HG03575 (cell line): Measurements from ENCODE around the gene SLC30A3.
"Not testable (repeated sequence)": the region's sequence is repeated elsewhere in the genome, so short reads cannot be mapped to it uniquely, and the experiment has no call there.

Experiments
- ATAC-seq: cut with Tn5 transposase; IDR thresholded peaks from one replicate; pipeline ENCODE4 v1.9.1; 2021; ENCODE audit not compliant: unreplicated experiment, insufficient number of reproducible peaks, low FRiP score; ENCODE audit errors: extremely low read depth

Gene SLC30A3

DNA sequence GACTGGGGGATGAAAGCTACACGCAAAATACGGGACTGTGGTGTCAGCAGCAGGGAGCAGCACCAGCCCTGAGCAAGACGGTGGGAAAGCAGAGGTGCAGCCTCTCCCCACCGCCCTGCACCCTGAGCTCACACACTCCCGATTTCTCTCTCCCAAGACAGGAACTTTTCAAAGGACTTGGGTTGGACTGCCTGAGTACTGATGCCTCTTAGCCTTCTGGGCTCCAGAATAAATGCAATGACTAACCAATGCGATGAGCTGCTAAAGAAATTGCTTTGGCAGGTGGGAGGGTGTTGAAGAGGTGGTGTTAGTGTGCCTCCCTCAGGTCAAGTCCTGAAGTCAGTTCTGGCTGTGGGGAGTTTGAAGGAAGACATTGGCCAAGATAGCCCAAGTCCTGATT, 29.0 kb upstream of the SLC30A3 start:
- no peak for ATAC-seq

DNA sequence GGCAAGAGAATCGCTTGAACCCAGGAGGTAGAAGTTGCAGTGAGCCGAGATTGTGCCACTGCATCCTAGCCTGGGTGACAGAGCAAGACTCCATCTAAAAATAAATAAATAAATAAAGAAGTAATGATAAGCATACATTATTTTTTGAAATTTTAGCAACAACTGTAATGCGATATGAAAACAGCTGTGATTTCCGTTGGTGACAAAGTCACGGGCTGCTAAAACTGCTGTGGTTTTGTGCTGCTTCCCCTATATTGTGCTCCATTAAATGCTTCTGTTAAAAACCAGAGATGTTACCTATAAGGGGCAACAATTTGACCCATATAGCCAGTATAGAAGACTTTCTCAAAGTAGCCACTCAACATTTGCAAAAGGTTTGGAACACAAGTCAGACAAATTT, 27.7 kb upstream of the SLC30A3 start:
- ATAC-seq = no peak

DNA sequence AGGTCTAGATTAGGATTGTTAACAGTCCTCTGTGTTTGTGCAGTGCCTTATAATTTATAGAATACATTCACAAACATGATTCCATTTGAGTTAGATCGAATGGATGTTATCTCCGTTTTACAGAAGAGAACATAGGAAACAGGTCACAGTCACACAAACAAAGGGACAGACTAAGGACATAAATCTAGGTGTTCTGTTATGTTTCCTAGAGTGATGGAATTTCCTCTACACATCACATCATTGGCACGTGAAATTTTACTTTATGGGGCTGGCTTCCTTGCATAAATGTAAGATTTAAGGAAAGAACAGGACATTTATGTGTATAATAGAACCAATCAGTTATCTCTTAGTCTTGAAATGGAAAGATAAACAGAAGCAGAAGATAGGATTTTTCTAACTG, 25.8 kb upstream of the SLC30A3 start:
- ATAC-seq = no peak

DNA sequence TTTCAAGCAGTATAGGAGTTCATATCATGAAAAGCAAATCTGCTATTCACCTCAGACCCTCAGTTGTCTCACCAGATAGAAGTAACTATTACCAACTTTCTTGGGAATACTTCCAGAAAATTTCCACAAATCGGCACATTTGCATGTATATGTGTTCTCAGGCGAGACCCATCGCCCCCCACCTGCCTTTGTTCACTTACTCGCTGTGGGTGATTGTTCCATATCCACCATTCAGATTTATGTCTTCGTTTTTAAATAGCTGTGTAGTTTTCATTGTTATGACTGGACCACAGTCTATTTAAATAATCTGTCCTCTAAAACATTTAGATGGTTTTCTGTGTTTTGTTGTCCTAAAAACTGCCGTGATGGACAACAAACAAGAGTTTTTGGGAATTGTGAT, 22.6 kb upstream of the SLC30A3 start:
- no peak for ATAC-seq

DNA sequence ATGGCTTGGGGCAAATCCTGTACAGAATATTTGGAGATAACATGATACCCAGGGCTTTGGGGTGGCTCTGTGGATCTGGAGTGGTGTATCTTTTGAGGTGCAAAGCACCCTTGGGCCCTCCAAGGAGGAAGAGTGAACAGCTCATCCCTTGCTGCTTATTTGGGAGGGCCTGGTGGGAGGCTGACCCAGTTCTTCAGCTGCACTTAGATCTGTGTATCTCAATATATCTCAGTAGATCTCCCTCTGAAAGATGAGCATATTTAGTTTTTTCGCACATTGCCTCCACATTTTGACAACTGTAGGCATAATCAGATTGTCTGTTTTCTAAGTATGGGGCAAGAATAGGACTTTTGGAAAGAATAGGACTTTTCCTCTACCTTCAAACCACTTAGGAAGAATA, 22.1 kb upstream of the SLC30A3 start:
- ATAC-seq = no peak

DNA sequence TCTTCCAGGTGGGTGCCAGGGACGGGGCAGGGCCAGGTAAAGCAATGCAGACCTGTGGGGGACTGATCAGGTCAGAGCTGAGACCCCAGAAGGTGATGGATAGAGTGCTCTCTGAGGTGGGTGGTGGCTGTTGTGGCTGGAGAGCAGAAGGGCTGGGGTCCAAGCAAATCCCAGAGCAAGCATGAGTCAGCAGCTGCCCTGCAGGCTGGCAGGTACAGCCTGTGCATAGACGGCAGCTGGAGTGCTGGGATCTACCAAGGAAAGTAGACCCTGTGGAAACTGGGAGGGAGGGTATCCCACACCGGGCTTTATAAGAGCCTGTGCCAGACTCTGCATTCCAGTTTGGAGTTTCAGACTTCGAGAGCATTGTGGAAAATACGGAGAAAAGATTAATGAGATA, 20.0 kb upstream of the SLC30A3 start:
- ATAC-seq = no peak

DNA sequence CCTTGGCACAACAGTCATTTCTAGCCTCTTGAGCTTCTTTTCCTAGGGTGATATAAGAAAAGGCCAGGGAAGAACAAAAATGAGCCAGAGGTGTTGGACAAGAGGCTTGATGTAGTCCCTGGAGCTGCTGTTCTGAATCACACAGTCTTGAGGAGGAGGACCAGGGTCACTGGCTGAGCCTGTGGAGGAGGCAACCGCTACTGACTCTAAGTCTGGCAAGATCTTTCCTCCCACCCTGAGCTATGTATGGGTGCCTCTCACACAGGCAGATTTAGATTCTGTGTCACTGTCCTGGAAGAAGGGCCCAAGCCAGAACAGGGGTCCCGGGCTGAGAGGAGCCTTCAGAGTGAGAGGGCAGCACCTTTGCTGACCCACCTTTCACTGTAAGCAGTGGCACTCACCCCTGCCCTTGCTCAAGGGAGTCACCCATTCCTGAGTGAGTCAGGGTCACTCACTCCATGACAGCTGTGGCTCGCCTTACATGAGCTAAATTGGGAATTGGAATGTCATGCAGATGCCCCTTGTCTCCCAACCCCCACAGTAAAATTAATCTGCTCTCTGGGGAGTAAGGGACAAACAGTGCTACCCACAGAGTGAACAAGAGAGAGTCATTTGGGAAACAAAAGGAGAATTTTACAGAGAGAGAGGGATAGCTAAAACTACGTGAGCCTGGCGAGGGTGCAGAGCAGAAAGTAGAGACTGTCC, 19.2 kb upstream of the SLC30A3 start, which contains the start of gene TRIM54:
Gene TRIM54 (plus strand): TSS at position 575 of the 705 bp plus-strand sequence. CDS start 303 bp downstream, outside the sequence.
- no peak for ATAC-seq

DNA sequence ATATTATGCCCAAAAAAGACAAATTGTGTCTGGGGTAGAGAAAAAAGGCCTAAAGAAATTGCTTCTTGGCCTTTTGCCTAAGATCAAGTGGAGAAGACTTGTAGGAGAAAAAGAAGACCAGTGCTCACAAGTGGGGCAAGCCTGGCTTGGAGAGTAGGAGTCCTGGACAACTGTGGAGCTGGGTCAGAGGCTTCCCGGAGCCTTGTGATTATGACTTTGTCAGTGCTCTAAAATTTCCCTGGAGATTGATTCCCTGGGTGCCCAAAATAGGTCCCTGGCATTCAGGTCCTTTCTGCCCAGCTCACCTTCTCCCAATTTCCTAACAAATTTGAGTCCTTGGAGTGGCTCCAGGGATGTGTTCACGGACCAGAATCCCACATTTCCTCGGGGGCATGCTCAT, 18.6 kb upstream of the SLC30A3 start:
- no peak for ATAC-seq

DNA sequence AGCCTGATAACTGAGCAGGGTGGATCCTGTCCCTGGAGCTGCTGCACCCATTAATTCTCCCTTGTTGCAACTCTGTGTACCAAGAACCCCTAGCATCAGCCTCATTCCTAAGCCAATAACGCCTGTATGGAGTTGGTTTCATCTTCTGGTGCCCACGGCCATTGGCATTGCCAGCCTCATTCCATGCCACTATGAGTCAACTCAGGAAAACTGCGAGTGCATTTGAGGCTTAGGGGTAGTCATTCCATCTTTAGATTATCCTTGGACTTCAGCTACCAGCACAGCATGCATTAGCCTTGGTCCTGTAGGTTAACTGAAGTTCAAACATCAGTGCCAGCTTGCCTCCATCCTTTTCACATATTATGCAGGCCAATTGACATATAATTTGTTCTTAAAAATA, 18.0 kb upstream of the SLC30A3 start:
- no peak for ATAC-seq

DNA sequence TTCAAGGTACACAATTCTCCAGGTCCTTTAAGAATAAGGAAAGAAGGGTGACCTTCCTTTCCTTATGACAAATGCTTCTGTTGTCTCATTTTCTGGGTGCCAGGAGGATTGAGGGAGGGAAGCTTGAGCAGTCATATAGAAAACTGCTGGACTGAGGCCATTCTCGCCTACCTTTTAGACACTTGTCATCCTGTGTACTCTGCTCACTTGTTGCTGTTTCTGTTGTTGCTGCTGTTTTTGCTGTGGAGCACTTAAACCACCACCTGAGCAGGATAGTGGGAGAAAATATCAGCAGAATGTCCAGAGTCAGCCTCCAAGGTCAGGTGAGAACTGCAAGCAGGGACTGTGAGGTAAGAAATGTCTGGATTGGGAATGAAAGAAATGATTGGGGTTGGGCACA, 15.2 kb upstream of the SLC30A3 start:
- no peak for ATAC-seq

DNA sequence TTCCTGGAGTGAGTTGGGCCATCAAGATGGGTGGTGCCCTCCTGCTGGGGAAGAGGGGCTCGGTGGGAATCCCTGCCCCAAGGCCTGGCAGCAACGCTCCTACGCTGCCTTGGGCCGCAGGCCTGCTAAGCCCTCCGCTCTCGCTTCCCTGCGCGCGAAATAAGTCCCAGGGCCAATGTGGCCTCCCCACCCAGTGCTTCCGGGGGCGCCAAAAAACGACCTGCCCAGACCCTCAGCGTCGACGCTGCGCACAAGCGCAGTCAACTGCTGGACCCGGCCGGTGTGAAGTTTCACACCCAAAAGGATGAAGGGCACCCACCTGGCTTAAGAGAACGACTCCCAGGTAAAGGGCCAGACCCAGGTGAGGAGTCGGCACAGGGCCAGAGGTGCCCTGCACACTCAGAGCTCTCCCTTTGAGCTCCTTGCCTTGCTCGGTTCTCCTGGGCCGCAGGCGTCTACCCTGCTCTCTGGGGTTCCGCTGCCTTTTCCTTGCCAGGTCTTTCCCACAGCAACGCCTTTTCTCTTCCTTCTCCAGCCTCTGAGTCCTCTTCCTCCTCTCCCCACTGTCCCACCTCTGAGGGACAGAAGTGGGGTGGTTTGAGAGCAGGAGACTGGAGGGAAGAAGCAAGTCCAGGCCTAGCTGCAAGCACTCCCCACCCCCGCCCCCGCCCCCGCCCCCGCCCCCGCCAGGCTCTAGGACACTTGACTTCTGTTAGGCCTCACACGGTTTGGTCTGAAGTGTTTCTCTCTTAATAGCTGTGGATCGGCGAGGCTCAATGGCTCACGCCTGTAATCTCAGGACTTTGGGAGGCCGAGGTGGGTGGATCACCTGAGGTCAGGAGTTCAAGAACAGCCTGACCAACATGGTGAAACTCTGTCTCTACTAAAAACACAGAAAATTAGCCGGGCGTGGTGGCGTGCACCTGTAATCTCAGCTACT, 12.6 kb upstream of the SLC30A3 start, which contains the start of gene DNAJC5G:
Gene DNAJC5G (plus strand): TSS at position 223 of the 940 bp plus-strand sequence. CDS start 1,296 bp downstream, outside the sequence.
- ATAC-seq = no peak

DNA sequence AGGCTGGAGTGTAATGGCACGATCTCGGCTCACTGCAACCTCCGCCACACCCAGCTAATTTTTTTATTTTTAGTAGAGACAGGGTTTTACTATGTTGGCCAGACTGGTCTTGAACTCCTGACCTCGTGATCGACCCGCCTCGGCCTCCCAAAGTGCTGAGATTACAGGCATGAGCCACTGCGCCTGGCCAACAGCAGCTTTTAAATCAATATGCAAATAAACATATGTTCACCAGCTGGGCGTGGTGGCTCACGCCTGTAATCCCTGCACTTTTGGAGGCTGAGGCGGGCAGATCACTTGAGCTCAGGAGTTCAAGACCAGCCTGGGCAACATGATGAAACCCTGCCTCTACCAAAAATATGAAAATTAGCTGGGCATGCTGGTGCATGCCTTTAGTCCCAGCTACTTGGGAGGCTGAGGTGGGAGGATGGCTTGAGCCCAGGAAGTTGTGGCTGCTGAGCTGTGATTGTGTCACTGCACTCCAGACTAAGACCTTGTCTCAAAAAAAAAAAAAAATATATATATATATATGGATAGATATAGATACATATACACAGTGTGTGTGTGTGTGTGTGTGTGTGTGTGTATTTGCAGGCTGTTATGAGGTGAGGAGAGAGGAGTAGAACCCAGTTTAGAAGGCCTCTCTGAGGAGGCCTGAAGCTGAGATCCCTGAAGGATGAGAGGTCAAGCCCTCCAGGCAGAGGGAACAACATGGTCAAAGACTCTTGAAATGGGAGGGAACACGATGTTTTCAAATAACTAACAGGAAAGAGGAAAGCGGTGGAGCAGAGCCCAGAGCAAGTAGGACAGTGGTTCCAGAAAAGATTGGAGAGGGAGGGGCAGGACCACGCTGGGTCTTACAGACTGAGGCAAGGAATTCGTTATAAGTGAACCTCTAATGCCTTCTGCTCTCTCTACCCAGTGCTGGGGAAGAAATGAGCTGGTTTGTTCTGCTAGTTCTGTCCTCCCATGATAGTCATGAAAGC, 10.0 kb upstream of the SLC30A3 start:
- not testable (repeated sequence) for ATAC-seq

DNA sequence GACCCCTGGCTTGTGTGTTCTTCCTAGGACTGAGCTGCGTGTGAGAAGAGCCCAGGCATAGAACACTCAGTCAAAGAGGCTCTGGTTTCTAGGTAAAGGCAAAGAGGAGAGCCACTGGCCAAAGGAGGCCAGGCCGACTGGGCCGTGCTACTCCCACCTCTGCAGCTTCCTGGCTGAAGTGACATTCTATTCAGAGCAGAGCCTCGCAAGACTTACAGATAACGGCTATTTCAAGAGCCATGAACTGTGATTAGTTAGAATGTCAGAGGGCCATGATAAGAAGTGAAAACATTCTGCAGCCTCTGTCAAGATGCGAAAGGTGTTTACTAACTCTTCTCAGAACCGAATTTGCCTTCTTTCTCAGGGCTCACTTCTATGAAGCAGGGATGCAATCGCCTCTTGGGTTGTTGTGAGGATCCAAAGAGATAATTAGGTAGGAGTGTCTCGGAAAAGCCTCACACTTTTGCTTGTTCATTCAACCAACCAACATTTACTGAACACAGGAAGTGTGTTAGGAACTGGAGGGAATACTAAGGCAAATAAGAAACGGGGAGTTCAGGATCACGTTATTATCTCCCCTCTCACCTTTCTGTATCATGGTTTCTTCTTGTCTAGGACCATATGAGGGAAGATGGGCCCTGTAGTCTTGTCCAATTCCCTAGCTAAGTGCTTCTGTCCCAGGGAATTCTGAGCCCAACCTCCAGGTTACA, 8.9 kb upstream of the SLC30A3 start:
- ATAC-seq = no peak

DNA sequence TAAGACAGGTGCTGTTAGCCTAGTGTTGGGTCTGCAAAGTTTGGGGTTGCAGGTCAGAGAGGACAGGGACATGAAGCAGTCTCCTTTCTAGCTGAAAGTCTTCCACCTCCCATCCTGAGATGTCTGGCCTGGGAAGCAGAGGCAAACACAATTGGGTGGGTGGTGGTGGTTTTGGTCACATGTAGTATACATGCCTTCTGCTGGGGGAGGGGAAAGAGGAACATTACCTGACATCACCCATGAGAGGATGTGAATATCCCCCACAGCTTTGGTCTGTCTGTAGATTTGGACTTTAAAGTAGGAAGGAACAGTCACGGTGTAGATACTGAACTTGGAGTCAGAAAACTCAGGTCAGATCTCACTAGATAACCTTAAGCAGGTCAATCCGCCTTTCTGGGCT, 7.8 kb upstream of the SLC30A3 start:
- no peak for ATAC-seq

DNA sequence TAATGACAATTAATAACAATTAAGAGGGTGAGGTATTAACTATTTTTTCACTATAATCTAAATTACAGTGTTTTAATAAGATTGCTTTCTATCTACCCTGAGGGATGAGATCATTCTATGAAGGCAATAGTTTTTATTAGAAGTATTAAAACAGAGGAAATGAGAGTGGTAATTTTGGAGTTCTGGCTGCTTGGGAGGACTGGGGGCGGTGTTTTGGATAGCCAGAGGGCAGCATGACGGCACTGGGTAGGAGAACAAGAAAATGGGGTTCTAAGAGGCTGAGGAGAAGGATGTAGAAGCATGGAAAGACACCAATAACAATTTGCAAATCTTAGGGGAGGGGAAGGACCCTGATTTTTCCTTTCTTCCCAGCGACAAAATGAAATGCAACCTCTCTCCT, 7.3 kb upstream of the SLC30A3 start:
- ATAC-seq = no peak

DNA sequence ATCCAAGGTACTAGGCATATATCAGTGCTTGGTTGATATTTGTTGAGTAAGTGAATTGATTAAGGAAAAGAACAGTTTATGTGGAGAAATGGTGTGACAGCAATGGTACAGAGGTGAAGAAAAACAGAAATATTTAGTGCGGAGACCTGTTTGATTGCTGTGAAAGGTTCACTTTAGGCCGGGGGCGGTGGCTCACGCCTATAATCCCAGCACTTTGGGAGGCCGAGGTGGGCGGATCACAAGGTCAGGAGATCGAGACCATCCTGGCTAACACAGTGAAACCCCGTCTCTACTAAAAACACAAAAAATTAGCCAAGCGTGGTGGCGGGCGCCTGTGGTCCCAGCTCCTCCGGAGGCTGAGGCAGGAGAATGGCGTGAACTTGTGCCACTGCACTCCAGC, 5.4 kb upstream of the SLC30A3 start:
- not testable (repeated sequence) for ATAC-seq

DNA sequence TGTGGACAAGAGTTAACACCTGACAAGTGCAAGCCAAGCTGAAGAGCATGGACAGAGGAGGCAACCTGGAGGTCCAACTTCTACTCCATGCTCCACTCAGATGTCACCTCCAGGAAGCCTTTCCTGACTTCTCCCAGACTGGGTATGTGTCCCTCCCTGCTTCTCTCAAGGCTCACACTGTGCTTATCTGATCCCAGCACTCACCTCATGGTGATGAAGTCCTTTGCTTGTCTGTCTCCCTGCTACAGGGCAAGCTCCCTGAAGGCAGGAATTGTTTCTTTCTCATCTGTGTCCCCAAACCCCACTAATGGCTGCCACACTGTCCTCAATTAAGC, 2.7 kb upstream of the SLC30A3 start:
- no peak for ATAC-seq

DNA sequence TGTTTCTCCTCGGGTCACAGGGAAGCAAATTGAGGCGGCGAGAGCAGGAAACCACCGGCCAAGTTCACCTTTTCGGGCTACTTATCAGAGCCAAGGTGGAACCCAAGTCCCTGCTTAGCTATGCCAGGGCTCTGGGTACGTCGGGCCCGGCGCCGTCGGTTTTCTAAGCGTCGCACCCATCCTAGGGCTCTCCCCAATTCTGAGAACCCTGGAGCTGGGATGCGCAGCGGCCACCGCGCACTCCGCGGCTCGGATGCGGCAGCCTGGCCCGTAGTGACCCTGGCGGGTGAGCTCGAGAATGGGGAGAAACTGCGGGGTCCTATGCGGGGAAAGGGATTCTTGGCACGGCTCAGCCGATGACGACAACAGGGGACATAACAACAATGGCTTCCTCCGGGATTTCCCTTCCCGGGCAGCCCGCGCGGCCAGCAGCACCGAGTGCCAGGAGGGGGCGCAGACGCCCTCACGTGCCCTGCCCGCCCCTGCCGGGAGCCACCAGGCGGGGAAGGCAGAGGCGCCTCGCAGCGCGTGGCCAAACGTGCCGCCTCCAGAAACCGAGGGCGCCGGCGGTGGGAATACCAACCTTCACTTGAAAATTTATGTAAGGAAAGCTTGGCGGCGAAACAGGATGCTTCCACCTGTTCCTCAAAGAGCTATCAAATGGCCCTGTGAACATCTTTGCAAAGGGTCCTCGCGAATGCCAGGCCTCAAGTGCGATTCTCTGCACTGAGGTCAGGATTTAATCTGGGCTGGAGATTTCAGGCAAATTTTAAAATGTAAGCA, 2.1 kb upstream of the SLC30A3 start:
- ATAC-seq = no peak
